Tongue (tissue), 2 donors: Measurements from ENCODE around the gene BPIFB4. TPM values are rescaled to one million over a fixed set of nuclear protein-coding genes. Genes with fewer than 3 reads are reported as not detected.
"Not testable (repeated sequence)": the region's sequence is repeated elsewhere in the genome, so short reads cannot be mapped to it uniquely, and the experiment has no call there.

Experiments used
- DNase-seq: peaks from one replicate; pipeline ENCODE4 v3.0.0-alpha.2; 2015
- total RNA-seq: library from RNA; depleted of rRNA; stranded (reverse); fragments of >200 nt; gene quantifications from one replicate; pipeline ENCODE4 v1.2.3, GENCODE V29; 2014

BPIFB4 gene
- total RNA-seq, 1 donor from 2014 or later, result 0.62 TPM

DNA sequence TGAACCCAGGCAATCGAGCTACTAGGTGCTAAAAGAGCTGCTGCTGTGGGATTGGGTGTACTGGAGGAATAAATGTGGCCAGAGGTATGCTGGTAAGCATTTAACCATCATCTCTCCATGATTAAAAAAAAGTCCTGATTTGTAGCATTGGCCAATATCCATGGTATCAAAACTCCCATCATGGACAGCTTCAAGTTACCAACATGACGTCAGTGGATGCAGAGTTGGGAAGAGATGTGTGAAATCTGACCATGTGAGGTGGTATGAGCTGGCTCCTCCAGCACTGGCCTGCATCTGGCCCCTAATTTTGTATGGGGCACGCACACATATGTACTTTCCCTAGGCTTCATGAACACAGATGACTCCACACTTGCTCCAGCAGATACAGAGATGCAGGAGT is 11.7 kb downstream of the BPIFB4 start:
- no peak for DNase-seq

DNA sequence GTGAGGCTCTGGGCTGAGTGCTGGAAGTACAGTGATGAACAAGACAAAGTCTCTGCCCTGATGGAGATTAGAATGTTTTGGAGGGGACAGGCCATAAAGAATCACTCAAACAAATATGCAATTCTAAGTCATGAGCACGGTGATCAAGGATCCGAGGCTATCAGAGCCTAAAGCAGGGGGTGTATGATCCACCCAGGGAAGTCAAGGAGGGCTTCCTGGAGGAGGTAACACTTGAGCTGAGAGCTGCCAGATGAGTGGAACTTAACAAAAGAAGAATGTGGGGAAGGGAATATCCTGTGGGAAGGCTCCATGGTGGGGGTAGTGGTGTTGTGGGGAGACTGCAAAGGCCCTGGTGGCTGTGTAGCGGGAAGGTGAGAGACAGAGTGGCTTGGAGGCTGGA is 12.2 kb downstream of the BPIFB4 start:
- DNase-seq, result no peak

DNA sequence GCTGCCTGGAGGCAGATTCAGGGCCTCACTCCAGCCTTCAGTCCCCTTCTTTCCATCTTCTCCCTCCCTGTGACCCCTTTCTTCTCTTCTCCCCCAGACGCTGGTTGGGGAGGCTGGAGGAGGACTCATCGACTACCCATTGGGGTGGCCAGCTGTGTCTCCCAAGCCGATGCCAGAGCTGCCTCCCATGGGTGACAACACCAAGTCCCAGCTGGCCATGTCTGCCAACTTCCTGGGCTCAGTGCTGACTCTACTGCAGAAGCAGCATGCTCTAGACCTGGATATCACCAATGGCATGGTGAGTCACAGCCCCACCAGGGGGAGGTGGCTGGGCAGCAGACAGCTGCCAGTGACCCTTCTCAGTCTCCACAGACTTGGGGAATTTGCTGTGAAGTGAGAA is 12.9 kb downstream of the BPIFB4 start:
- DNase-seq, result no peak

DNA sequence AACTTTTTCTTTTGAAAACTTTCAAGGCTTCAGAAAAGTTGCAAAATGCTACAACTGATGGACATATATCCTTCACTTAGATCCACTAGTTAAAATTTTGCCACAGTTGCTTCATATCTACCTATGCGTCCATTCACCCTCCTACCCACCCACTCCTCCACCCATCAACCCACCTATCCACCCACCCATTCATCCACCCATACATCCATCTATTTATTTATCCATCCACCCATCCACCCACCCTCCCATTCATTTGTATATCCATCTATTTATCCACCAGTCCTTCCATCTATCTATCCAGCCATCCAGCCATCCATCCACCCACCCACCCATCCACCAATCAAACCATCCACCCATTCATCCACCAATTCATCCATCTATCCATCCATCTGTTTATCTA is 13.6 kb downstream of the BPIFB4 start:
- DNase-seq, result no peak

DNA sequence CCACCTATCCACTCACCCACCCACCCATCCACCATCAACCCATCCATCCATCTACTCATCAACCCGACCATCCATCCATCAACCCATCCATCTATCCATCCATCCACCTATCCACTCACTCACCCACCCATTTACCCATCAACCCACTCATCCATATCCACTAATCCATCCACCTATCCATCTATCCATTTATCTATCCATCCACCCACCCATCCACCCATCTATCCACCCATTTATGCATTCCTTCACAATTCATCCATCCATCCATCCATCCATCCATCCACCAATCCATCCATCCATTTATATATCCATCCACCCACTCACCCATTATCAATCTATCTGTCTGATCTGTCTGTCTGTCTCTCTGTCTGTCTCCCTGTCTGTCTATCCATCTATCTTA is 14.1 kb downstream of the BPIFB4 start:
- DNase-seq, result no peak

DNA sequence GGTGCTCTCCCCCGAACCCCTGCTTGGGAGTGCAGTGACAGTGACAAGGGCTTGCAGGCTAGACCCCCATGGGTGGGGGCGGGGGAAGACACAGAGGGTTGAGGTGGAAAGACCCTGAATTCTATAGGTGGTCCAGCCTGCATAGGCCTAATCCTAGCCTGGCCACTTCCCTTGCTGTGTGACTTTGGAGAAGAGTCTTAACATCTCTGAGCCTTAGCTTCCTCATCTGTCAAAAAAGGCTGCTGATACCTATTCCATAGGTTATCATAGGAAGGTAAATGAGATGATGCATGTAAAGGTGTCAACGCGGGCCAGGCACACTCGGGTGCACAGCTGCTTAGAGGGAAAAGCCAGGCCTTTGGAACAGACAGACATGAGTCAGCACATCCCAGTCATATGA is 15.8 kb downstream of the BPIFB4 start:
- DNase-seq, result no peak

DNA sequence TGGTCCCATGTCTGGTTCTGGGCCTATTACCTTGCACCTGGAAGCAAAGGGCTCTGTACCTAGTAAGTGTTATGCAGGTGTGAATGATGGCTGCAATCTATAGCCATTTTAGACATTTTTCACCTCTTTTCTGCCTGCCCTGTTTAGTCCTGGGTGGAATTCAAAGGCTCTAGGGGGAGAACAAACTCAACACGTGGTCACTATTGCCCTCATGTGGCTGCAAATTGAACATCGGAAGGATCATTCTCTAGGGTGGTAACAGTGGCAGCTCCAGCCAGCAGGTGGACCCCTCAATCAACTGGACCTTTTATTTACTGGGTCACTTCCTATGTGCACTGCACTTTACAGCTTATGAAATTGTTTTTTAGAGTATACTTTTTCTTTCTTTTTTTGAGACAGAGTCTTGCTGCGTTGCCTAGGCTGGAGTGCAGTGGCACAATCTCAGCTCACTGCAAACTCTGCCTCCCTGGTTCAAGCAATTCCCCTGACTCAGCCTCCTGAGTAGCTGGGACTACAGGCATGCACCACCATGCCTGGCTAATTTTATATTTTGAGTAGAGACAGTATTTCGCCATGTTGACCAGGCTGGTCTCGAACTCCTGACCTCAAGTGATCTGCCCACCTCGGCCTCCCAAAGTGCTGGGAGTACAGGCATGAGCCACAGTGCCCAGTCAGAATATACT is 16.6 kb downstream of the BPIFB4 start:
- peak; percentile 81 for DNase-seq

DNA sequence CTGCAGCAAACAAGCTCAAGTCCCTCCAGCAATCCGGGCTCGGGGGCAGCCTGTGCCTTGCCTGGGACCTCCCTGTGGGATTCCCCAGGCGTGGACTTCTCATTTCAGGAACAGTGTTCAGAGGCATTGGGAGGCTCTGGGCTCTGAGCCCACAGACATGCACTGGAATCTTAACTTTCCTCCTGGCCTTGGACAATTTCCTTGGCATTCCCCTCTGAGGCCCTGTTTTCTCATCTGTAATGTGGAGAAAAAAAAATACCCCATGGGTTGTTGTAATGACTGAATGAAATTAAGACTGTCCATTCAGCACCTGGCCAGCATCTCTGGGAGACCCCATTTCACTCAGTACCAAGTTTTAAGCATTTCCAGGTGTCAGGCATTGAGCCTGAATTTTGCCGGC is 17.6 kb downstream of the BPIFB4 start:
- peak; percentile 67 for DNase-seq

DNA sequence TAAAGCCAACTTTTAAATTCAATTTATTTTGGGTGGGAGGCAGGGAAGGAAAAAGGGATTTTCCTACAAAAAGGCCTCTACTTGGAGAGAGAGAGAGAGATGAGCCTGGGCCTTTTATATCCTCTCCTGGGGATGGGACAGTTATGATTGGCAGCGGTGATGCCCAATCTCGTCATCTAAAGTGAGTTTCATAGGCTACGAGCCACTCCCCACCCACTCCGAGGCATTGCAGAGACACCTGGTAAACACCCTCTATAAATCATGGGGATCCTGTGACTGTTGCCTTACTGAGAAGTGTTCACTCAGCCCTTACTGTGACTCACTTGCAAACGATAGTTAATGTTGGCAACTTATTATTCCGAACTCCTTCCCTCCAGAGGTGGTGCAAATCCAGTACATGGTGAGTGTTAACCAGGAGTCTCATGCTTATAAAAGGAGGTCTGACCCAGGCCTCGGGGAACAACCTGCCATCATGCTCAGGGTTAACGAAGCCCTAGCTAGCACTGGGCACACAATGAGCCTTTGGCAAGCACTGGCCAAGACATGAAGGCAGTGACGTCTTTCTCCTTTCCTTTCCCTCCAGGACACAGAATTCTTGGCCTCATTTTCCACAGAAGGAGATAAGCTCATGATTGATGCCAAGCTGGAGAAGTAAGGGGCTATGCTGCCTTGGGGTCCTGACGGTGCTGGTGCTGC is 20.5 kb downstream of the BPIFB4 start:
- DNase-seq, result no peak

DNA sequence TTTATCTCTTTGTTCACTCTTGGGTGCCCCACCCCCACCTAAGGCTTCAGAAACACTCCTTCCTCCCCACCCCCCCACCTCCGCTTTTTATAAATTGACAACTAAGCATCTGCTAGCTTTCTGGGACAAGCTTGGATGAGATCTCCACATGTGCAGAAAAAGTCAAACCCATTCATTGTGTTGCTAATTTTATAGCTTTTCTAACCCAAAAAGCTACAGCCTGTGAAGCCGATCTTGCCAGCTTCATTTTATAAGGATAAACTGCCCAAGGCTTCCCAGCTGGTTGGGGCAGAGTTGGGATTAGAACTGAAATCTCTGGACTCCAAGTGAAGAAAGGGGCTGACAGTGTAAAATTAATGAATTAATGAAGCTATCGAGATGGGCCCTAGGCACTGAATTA is 24.1 kb downstream of the BPIFB4 start:
- DNase-seq, result peak; percentile 14

DNA sequence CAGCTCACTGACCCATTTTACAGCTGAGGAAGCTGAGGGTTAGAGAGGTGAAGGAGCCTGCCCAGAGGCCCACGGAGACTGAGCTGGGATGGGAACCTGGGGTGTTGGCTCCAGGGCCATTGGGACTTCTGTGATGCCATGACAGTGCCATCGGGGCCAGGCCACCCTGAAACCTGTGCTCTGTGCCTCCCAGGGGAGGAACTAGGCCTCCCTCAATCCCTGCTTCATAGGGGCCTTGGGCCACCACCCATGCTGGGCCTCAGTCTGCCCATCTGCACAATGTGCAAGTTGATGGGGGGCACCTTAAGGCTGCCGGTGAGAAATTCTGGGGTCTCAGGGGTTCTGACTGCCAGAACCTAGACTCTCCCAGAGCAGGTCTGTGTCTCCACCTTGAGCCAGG is 24.9 kb downstream of the BPIFB4 start:
- DNase-seq, result no peak

DNA sequence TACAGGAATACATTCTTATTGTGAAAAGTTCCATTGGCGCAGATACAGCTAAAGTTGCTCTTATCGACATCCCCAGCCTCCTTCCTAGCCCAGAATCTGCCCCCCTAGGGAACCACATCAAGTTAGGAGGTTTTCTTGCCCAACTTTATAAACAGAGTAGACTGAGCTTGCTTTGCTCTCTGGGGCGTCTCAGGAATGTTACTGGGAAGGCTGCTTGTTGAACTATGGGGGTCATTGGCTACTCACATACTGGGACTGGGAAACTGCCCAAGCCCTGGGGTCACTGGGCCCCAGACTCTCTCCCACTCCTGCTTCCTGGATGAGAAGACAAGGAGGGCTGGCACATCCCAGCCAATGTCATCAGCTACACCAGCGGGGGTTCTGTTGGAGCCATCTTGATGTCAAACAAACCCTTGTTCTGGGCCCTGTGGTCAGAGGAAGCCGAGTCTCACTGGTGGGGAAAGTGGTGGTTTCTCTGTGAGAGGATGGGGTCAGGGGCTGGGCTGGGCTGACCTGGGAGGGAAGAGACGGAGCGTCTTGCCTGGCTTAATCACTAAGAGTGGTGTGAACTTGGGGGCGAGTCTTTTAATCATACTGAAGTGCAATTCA is 26.0 kb downstream of the BPIFB4 start:
- peak; percentile 13 for DNase-seq

DNA sequence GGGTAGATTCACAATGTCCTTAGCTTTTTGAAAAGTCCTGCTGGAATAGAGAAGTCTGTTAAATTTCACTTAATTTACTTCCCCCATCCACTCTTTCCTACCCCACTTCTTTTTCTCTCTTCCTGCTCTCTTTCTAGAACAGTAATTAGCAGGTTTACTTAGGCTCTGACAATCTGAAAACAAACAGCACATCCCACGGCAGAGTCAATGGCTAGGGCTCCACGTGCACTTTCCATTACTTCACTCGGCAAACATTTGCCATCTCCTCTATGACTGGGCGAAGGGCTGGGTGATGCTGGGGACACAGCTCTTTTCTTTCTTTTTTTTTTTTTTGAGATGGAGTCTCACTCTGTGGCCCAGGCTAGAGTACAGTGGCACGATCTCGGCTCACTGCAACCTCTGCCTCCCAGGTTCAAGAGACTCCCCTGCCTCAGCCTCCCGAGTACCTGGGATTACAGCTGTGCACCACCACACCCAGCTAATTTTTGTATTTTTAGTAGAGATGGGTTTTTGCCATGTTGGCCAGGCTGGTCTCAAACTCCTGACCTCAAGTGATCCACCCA is 26.7 kb downstream of the BPIFB4 start:
- DNase-seq, result peak; percentile 65

DNA sequence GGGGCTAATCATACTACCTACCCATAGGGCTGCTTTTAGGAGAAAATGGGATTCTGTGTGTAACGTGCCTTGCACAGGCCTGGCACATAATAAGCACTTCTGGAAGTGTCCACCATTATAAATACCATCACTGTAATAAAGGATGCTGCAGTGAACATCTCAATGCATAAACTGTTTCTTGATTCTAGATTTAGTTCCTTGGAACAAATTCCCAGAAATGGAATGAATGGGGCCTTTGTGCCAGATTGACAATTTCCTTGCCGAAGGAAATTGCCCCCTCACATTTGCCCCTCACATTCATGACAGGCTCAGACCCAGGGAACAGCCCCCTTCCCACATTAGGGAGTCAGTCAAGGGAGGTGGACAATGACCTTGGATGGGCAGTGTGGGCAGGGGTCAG is 29.2 kb downstream of the BPIFB4 start:
- DNase-seq, result peak; percentile 32

DNA sequence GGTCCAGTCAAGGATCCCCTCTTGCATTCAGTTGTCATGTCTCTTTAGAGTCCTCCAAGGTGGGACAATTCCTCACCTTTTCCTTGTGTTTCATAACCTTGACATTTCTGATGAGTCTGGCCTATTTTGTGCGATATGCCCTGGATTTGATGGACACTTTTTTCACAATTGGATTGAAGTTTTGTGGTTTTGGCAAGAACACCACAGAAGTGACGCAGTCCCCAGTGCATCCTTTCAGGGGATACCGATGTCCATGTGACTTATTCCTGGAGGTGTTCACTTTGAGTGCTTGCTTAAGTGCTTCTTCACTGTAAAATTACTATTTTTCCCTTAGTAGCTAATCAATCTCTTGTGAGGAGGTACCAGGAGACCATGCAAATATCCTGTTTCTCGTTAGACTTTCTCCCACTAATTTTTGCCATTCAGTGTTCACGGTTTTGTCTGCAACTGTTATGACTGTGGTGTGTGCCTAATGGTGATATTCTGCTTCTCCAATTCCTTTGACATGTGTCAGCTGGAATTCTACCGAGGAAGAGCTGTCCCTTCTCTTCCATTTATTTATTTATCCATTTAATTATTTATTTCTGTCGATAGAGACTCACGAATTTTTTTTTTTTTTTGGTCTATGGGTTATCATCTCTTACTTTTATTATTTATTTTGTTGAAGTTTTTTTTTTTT is 30.8 kb downstream of the BPIFB4 start:
- DNase-seq, result no peak

DNA sequence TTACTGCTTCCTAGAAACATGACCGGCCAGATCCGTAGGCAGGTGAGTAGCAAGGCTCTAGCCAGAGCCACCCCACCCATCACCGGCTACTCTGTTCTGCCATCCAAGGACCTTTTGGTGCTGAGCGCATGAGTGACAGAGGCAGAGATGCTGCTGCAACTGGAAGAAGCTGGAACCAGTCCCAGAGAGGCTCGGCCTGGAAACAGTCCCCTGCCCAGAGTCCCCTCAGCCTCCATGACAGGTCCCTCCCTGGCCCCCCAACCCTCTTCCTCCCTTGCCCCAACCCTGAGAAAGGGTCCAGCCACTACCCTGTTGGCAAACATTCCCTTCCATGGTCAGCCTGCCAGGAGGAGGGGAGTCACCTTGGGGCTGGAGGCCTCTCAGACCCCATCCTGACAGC is 31.9 kb downstream of the BPIFB4 start:
- DNase-seq, result no peak

DNA sequence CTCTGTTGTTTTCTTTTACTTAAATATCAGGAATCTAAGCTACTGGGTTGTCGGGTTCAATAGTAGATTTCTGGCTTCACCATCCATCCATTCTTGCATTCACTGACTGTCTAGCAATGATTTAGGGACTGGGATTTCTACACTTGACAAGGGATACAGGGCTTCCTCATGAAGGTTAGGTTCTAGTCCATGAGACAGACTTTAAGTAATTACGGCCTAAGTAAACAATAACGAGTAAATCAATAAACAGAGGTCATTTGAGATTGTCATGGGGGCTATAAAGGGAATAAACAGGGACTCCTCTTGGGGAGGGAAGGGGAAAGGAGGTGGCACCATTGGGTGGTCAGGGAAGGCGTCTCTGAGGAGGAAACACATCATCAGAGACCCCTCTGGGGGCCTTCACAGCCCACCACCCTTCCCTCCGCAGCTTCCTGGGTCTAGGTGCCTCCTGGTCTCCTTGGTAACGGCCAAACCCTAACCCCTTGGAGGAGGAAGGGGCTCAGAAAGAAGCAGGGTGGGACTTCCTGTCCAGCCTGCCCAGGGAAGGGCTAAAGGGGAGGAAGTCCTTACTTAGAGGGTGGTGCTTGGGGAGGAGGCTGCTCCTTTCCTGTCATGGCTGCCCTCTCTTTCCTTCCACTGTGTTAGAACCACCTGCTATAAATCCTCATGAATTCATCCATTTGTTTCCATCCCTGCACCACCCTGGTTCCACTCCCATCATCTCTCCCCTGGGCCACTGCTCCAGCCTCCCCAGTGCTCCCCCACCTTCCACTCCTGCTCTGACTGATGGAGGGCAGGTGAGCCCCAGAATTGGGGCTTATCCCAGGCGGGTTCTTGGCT is 33.3 kb downstream of the BPIFB4 start:
- DNase-seq, result no peak

DNA sequence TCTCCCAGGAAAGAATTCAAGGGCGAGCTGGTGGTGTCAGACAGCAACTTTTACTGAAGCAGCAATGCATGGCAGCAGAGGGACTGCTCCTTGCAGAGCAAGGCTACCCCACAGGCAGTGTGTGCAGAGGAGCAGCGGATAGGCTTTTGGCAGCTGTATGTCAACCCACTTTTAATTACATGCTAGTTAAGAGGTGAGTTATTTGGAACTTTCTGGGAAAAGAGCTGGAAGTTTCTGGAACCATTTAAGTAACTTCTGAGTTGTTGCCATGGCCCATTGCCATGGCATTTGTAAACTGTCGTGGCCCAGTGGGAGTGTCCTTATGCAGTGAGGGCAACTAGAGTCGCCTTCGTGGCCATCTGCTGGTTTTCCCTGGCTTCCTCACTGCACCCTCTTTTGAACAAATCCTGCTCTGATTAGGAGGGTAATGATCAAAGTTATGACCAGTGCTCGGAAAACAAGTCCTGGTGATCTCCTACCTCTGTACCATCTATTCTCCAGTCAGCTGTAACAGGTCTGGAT is 34.0 kb downstream of the BPIFB4 start:
- DNase-seq, result no peak

DNA sequence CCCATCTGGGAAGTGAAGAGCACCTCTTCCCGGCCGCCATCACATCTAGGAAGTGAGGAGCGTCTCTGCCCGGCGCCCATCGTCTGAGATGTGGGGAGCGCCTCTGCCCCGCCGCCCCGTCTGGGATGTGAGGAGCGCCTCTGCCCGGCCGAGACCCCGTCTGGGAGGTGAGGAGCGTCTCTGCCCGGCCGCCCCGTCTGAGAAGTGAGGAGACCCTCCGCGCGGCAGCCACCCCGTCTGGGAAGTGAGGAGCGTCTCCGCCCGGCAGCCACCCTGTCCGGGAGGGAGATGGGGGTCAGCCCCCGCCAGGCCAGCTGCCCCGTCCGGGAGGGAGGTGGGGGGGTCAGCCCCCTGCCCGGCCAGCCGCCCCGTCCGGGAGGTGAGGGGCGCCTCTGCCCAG is 36.1 kb downstream of the BPIFB4 start:
- not testable (repeated sequence) for DNase-seq

DNA sequence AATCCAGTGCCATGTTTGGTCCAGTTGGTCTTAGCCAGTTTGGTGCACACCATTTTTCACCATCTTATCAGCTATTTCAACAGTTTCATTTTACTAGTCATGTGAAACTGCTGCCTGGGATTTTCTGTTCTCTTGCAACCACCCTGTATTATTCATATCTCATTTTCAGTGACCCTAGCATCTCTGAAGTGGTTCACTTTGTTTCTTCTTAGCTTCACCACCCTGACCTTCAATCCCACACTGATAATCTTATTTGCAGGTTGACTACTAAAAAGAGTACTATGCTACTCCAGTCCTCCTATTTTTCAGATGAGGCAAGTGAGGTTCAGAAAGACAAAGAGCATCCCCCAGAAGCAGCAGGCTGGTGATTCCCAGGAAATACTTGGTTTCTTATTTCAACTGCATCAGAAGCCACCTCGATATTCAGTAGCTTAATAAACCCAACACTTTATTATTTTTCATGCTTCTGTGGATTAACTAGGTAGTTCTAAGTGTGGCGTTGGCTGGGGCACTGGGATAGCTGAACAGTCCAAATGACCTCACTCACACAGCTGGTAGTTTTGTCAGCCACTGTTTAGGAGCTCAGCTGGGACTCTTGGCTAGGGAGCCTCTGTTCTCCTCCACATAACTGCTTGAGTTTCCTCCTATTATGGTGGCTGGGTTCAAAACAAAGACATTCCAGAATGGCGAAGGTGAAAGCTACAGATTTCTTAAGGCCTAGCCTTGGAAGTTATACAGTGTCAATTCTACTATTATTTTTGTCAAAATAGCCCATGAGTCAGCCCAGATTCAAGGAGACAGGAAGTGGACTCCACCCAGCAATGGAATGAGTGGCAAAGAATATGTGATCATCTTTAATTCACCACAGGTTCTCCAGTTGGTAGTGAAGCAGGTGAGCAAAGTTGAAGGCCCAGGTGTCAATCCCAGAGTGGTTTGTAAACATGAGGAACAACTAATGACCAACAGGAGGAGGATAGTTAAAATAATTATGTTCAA is 40.6 kb downstream of the BPIFB4 start:
- no peak for DNase-seq
